Measurements from ENCODE around the gene TAOK1. TPM values are rescaled to one million over a fixed set of nuclear protein-coding genes. Genes with fewer than 3 reads are reported as not detected.
A peak's percentile ranks its signal among the peaks of the same experiment; 100 is the strongest.

The TAOK1 gene
- total RNA-seq, 1 donor from 2014 or later, result 42.2 TPM

GRCh38 chr17:29376667-29377270 is 13.4 kb upstream of the TAOK1 start:
- no peaks in the 10 kb centered on the region for H3K36me3 ChIP-seq
- TF ChIP-seq POLR2A (IDR thresholded peaks at IDR 0.05), result no peak
- TF ChIP-seq CTCF (IDR thresholded peaks at IDR 0.05), result no peak
- no peak for TF ChIP-seq POLR2AphosphoS5 (IDR thresholded peaks at IDR 0.05; ENCODE audit: insufficient read depth in 1 of 2, low read depth in 1 of 2)
- H3K27me3 ChIP-seq, result no peaks in the 10 kb centered on the region
- H3K4me1 ChIP-seq, result no peaks in the 10 kb centered on the region
- no peak overlapping the region for H3K27ac ChIP-seq
- intact Hi-C loops (cut with DNase I), result no loop called here
- H3K9me3 ChIP-seq, result no peaks in the 10 kb centered on the region
- no peak for DNase-seq (ENCODE audit: extremely low spot score in 2 of 2)
- H3K4me3 ChIP-seq, result no peak overlapping the region

- no peak for TF ChIP-seq POLR2AphosphoS5 (IDR thresholded peaks at IDR 0.05; ENCODE audit: insufficient read depth in 1 of 2, low read depth in 1 of 2)
- TF ChIP-seq CTCF (IDR thresholded peaks at IDR 0.05), result no peak
- TF ChIP-seq POLR2A (IDR thresholded peaks at IDR 0.05), result no peak
- Histone ChIP-seq H3K36me3 (no peaks in the 10 kb centered on the region), H3K9me3 (no peaks in the 10 kb centered on the region), H3K27ac (no peak overlapping the region), H3K27me3 (no peaks in the 10 kb centered on the region), H3K4me1 (no peaks in the 10 kb centered on the region), H3K4me3 (no peak overlapping the region)
- DNase-seq (ENCODE audit: extremely low spot score in 2 of 2), result no peak
- intact Hi-C loops (cut with DNase I), result no loop called here
Measured at GRCh38 chr17:29378500-29378899, 11.7 kb upstream of the TAOK1 start.

GRCh38 chr17:29379084-29379991 is 10.8 kb upstream of the TAOK1 start:
- Histone ChIP-seq H3K4me3 (no peak overlapping the region), H3K4me1 (no peaks in the 10 kb centered on the region), H3K27ac (no peak overlapping the region), H3K36me3 (no peaks in the 10 kb centered on the region), H3K27me3 (no peaks in the 10 kb centered on the region), H3K9me3 (no peaks in the 10 kb centered on the region)
- no peak for DNase-seq (ENCODE audit: extremely low spot score in 2 of 2)
- intact Hi-C loops (cut with DNase I), result no loop called here
- TF ChIP-seq POLR2AphosphoS5 (IDR thresholded peaks at IDR 0.05; ENCODE audit: insufficient read depth in 1 of 2, low read depth in 1 of 2) (peak in 1 of 2 donors; percentile 69), CTCF (IDR thresholded peaks at IDR 0.05) (no peak)

- H3K4me1 ChIP-seq, result no peaks in the 10 kb centered on the region
- intact Hi-C loops (cut with DNase I), result no loop called here
- no peaks in the 10 kb centered on the region for H3K27me3 ChIP-seq
- H3K9me3 ChIP-seq, result no peaks in the 10 kb centered on the region
- H3K36me3 ChIP-seq, result no peaks in the 10 kb centered on the region
- no peak overlapping the region for H3K4me3 ChIP-seq
- TF ChIP-seq POLR2A (IDR thresholded peaks at IDR 0.05), result no peak
- no peak for TF ChIP-seq CTCF (IDR thresholded peaks at IDR 0.05)
- no peak for TF ChIP-seq POLR2AphosphoS5 (IDR thresholded peaks at IDR 0.05; ENCODE audit: insufficient read depth in 1 of 2, low read depth in 1 of 2)
- no peak for DNase-seq (ENCODE audit: extremely low spot score in 2 of 2)
- H3K27ac ChIP-seq, result no peak overlapping the region
Measured at GRCh38 chr17:29383686-29384085, 6.5 kb upstream of the TAOK1 start.

GRCh38 chr17:29384901-29385300 is 5.3 kb upstream of the TAOK1 start:
- intact Hi-C loops (cut with DNase I), result no loop called here
- H3K4me3 ChIP-seq, result no peak overlapping the region
- no peaks in the 10 kb centered on the region for H3K4me1 ChIP-seq
- H3K9me3 ChIP-seq, result no peaks in the 10 kb centered on the region
- no peaks in the 10 kb centered on the region for H3K27me3 ChIP-seq
- no peak overlapping the region for H3K27ac ChIP-seq
- no peaks in the 10 kb centered on the region for H3K36me3 ChIP-seq
- TF ChIP-seq POLR2AphosphoS5 (IDR thresholded peaks at IDR 0.05; ENCODE audit: insufficient read depth in 1 of 2, low read depth in 1 of 2) (no peak), POLR2A (IDR thresholded peaks at IDR 0.05) (no peak), CTCF (IDR thresholded peaks at IDR 0.05) (no peak)
- DNase-seq (ENCODE audit: extremely low spot score in 2 of 2), result no peak
